Stimulated activated CD4-positive, alpha-beta T cell treated with anti-CD3 and anti-CD28 coated beads, Interleukin-12 subunit alpha, Interleukin-12 subunit beta, amount 100 ng/mL, for 24 hours (primary cell): ENCODE measurements around the gene FOXN1.

ENCODE experiments used
- DNase-seq, 2 experiments: peaks; one replicate each; pipeline ENCODE4 v3.0.0-alpha.2; 2020; ENCODE audit warnings: low read depth in 2 of 2

Gene FOXN1

GRCh38 chr17:28547623-28548416, 41.7 kb downstream of the FOXN1 start:
- peak; percentile 32 to 73 for DNase-seq

DNA sequence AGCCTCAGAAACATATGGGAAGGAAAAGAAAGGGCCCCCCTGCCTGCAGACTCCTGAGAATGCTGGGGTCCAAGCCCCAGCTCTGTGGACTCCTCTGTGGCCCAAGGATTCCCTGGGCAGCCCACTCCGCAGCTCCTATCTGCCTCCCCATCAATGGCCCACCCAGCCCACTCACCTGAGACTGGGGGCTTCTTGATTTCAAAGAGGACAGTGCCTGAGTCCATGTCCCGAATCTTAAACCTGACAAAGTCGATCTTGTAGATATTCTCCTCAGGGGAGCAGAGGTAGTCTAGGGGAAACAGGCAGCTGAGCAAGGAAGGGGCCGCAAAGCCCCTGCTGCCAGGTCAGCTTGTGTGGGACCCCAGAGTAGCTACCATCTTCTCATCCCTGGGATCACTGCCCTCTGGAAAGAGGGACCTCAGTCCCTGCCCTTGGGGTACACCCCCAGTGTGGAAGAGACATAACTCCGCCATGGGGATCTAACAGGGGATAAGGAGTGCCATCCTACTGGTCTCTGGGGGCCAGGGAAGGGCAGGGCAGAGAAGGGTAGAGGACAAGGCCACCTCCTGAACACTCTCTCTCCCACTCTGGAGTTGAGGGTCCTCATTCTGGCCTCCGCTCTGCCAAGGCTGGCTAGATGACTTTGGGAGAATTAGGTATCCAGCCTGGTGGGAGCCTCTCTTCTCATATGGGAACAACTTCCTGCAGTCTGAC, 42.4 kb downstream of the FOXN1 start:
- DNase-seq, result no peak

DNA sequence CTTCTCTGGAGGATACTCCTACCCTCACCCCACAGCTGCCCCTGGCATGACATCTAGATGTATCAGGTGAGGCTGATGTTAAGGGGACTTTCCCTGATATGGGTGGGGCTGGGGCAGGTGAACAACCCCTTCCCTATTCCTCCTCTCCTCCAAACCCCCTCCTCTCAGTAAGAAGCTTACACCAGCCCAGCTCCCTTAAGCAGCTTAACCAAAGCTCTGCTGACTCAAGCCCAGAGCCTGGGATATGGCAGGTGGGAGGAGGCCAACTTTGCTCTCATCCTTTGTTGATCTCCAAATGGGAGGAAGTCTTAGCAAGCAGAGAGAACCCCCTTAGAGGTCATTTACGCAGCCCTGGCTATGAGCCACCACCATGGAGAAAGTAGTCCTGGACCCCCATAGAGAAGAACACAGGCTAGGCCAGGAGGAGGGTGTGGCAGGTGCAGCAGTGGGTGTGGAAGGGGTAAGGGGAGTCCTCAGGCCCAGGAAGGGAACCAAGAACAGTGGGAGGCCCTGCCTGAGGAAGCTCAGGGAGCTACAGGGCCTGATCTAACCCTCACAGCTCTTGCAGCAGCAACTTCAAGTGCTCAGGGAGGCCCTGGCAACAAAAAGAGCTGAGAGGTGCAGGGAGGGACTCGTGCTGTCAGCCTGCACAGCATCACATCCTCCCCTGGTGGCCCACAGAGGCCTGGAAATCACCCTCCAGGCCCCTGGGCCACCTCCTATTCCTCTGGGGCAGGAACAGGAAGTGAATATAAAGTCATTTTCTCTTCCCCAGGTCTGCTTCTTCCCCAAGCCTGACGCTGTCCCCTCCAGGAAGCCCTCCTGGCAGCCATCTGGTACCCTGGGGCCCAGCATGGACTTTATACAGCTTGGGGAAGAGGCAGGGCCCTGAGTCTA, 43.3 kb downstream of the FOXN1 start:
- peak in 1 of 2 experiments; percentile 30 for DNase-seq

DNA sequence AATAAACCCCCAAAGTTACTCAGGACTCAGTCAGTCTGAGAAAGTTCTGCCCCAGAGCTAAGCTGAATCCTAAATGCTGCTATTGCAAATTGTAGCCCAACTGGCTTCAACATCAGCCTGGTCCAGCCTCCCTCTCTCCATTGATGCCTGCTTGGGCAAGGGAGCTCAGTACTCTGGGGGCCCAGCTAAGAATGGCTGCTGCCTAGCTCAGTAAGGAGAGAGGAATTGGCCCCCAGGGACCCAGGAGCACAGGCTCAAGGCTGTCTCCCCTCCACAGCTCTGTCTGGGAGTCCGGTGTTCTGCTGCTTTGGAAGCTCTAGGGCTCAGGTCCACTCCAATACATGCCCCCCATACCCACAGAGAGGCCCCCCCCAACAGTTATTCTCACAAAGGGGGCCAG, 44.7 kb downstream of the FOXN1 start:
- DNase-seq, result no peak

- DNase-seq, result no peak
Observed at GRCh38 chr17:28551421-28552175, 45.5 kb downstream of the FOXN1 start.

GRCh38 chr17:28552176-28552999, 46.2 kb downstream of the FOXN1 start, which contains the start of gene UNC119:
TSS of gene UNC119 (minus strand) at chr17:28552624. CDS start at chr17:28552557, 67 bp downstream.
- peak; percentile 51 to 71 for DNase-seq

DNA sequence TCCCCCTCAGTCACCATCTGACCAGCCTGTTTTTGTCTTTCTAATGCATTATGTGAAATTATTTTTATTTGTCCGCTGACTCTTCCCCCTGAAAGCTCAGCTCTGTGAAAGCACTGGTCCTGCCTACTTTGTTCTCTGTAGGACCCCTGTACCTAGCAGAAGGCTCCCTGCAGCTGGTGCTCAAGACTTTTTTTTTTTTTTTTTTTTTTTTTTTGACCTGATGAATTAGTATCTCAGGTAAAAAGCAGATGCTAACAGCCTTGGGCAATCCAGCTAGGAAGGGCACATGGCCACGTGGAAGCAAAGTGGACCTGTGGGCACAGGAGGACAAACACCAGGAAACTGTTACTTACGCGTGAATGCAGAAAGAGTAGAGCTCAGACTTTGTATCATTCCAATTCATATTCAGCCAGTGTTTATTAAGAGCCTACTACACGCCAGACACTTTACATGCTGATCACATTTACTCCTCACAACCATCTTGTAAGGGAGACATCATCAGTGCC, 46.9 kb downstream of the FOXN1 start:
- DNase-seq, result no peak

- DNase-seq, result no peak
Observed at GRCh38 chr17:28554565-28554964, 48.4 kb downstream of the FOXN1 start.

- DNase-seq, result no peak
Observed at GRCh38 chr17:28555022-28555421, 48.9 kb downstream of the FOXN1 start.

DNA sequence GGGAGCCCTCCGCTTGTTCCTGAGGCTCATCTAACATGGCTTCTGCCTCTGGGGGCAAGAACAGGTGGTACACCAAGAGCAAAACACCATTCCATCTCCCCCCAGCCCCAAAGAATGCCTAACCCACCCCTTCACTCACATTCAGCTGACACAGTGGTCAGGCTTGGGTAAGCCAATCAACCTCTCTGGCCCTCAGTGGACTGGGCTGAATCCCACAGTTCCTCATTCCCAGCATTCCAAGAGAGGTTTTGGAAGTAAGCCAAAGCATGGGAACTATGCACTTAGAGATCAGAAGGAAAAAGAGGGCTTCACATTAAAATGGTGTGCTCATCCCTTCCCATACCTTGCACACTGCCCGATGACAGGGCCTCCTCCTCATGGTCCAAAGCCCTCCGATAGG, 57.3 kb downstream of the FOXN1 start:
- DNase-seq, result no peak

GRCh38 chr17:28567604-28568003, 61.5 kb downstream of the FOXN1 start:
- no peak for DNase-seq

- DNase-seq, result no peak
Observed at GRCh38 chr17:28569446-28569845, 63.3 kb downstream of the FOXN1 start.

DNA sequence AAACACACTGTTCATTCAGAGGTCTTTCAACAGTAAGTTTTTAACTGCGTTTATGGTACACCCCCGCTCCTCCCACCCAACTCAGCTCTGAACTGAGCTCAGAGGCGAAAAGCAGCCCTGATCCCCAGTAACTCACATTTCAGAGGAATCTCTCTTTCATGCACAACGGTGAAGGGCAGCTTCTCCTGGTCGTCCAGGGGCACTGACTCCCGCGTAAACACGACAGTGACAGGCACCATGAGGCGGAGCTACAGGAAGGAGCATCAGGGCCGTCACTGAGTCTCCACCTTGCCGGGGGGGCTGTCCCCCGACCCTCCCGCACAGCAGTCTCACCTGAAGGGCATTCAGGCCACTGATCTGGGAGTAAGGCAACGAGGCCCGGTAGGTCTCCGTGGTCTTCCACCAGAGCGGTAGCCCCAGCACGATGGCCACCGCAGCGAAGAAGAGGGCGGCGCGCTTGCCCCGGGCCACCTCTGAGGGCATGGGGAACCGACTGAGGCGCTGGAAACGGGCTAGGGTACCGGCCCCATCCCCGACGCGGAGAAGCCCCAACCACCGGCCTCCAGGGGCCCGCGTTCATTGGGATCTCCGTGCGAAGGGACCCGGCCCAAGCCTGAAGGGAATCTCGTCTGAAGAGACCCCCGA, 64.7 kb downstream of the FOXN1 start:
- DNase-seq, result peak in 1 of 2 experiments; percentile 38

DNA sequence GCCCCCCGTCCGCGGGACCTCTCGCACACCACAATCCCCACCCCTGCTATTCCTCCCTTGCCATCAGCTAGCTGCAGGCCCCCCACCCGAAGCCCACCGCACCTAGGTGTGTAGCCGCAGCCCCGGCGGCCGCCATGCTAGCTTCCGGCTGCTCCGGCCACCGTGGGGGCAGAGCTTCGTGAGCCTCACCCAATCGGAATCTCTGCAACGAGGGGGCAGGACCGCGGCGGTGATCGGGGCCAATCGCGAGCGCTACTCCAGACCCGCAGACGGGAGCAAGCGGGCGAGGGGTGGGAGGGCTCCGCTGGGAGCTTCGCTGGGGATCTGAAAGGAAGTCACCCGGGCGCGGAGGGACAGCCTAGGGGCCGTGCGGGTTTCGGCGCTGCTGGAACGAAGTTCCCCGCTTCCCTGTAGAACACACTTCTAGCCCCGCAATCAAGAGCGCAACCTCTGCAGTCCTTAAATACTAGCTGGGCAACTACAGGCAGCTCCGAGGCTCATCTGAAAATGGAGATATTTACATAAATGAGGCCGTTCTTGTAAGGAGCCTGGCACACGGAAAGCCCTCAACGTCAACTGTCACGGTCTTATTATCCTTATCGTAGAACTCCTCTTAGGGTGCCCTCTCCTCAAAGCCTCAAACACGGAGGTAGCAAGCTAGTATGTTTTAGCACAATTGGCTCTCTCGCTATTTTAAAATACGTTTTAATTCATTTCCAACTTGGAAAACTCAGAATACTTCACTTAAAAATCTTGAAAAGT, 65.4 kb downstream of the FOXN1 start, which contains the start of gene PIGS:
PIGS (minus strand) TSS at position 164 of the 762 bp plus-strand sequence; CDS start at position 136, 28 bp downstream.
- peak; percentile 89 to 94 for DNase-seq

GRCh38 chr17:28572259-28573039, 66.3 kb downstream of the FOXN1 start:
- no peak for DNase-seq

DNA sequence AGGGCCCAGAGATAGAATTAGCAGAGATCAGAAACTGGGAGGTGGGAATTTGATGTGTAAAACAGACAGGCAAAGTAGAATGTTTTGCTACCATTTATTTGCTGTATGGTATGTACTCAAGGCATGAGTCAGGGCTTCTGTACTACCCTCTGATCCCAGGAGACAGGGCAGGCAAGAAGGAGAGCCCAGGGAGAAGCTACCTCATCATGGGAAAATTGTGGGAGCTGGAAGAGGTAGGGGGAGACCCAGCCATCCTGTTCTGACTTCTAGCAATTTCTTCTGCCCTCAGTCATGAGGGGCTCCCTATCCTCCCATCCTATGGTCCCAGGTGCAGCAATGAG, 66.9 kb downstream of the FOXN1 start:
- no peak for DNase-seq

DNA sequence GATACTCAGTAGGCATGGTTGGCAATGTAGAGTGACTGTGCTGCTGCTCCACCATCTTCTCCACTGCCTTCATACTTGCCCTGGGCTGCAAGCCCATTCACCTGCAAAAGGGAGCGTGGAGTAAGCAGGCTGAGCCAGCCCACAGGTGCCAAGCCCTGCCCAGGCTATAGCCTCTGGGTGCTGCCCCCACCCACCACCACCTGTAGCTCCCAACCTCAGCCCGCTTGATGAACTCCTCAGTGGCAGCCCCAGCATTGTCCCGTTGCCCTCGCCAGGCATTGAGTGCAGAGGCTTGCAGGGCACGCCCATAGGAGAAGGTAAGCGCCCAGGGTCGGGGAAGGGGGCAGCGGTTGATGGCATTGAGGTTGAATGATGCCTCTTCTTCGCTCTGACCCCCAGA, 67.4 kb downstream of the FOXN1 start:
- DNase-seq, result no peak

GRCh38 chr17:28573966-28574480, 67.9 kb downstream of the FOXN1 start:
- no peak for DNase-seq
